ENCODE measurements around the gene SLC24A3.

The SLC24A3 gene

DNA sequence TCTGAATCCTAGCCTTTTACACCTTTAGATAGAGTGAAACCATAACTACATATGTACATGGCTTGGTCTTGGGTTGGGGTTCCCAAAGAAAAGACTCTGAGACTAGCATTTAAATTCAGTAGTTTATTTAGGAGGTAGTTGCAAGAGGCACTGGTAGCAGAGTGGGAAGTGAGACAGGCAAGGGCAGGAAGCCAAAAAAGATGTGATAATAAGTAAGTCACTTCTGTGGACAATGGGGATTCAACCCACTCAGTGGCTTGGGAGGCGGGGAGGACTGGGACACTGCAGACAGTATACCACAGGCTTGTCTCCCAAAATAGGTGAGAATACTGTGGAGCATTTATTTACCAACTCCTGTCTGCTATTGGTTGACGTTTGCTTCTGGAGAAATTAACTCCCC, 131.9 kb downstream of the SLC24A3 start:
- peaks cover 9% of the 10 kb centered on the region for H3K4me1 ChIP-seq (ENCODE audit: low read length)
- H4K20me1 ChIP-seq (ENCODE audit: insufficient read depth, low read length) = no peaks in the 10 kb centered on the region
- H3K4me2 ChIP-seq (ENCODE audit: low read length) = no peak overlapping the region
- peaks cover 77% of the 10 kb centered on the region for H3K27me3 ChIP-seq (ENCODE audit: low read depth, low read length)
- H3K9me3 ChIP-seq (ENCODE audit: insufficient read depth, low read length) = no peaks in the 10 kb centered on the region
- H3K4me3 ChIP-seq (ENCODE audit: low read length) = no peak overlapping the region
- H3K79me2 ChIP-seq (ENCODE audit: low read length) = no peaks in the 10 kb centered on the region
- no peaks in the 10 kb centered on the region for H3K36me3 ChIP-seq (replicated peaks; ENCODE audit: low read depth, low read length)
- TF ChIP-seq, protein P1, sequence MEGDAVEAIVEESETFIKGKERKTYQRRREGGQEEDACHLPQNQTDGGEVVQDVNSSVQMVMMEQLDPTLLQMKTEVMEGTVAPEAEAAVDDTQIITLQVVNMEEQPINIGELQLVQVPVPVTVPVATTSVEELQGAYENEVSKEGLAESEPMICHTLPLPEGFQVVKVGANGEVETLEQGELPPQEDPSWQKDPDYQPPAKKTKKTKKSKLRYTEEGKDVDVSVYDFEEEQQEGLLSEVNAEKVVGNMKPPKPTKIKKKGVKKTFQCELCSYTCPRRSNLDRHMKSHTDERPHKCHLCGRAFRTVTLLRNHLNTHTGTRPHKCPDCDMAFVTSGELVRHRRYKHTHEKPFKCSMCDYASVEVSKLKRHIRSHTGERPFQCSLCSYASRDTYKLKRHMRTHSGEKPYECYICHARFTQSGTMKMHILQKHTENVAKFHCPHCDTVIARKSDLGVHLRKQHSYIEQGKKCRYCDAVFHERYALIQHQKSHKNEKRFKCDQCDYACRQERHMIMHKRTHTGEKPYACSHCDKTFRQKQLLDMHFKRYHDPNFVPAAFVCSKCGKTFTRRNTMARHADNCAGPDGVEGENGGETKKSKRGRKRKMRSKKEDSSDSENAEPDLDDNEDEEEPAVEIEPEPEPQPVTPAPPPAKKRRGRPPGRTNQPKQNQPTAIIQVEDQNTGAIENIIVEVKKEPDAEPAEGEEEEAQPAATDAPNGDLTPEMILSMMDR (IDR thresholded peaks at IDR 0.05; ENCODE audit: low read depth, low read length) = no peak
- no peak for TF ChIP-seq EZH2phosphoT487 (IDR thresholded peaks at IDR 0.05; ENCODE audit: low read depth)
- H2AFZ ChIP-seq (ENCODE audit: low read depth, low read length) = no peak overlapping the region
- no peak overlapping the region for H3K27ac ChIP-seq (ENCODE audit: low read length)
- no peak overlapping the region for H3K9ac ChIP-seq (ENCODE audit: low read length)

- Histone ChIP-seq H3K27ac (ENCODE audit: low read length) (no peak overlapping the region), H3K27me3 (ENCODE audit: low read depth, low read length) (peaks cover 72% of the 10 kb centered on the region), H3K79me2 (ENCODE audit: low read length) (no peaks in the 10 kb centered on the region), H3K4me3 (ENCODE audit: low read length) (no peak overlapping the region), H3K9ac (ENCODE audit: low read length) (no peak overlapping the region), H4K20me1 (ENCODE audit: insufficient read depth, low read length) (no peaks in the 10 kb centered on the region), H3K9me3 (ENCODE audit: insufficient read depth, low read length) (no peaks in the 10 kb centered on the region), H3K4me1 (ENCODE audit: low read length) (peaks cover 9% of the 10 kb centered on the region), H3K36me3 (replicated peaks; ENCODE audit: low read depth, low read length) (no peaks in the 10 kb centered on the region), H2AFZ (ENCODE audit: low read depth, low read length) (no peak overlapping the region), H3K4me2 (ENCODE audit: low read length) (peak overlapping the region; percentile 37)
- 0 out of 2 replicates have a peak, but pooled peaks have one; percentile 24 for TF ChIP-seq EZH2phosphoT487 (IDR thresholded peaks at IDR 0.05; ENCODE audit: low read depth)
- TF ChIP-seq, protein P1 (IDR thresholded peaks at IDR 0.05; ENCODE audit: low read depth, low read length) = no peak
Measured at GRCh38 chr20:19347943-19348456, 135.6 kb downstream of the SLC24A3 start.

- no peaks in the 10 kb centered on the region for H4K20me1 ChIP-seq (ENCODE audit: insufficient read depth, low read length)
- H3K36me3 ChIP-seq (replicated peaks; ENCODE audit: low read depth, low read length) = no peaks in the 10 kb centered on the region
- H3K4me3 ChIP-seq (ENCODE audit: low read length) = no peak overlapping the region
- H3K4me2 ChIP-seq (ENCODE audit: low read length) = no peak overlapping the region
- no peak for TF ChIP-seq EZH2phosphoT487 (IDR thresholded peaks at IDR 0.05; ENCODE audit: low read depth)
- TF ChIP-seq, protein P1 (IDR thresholded peaks at IDR 0.05; ENCODE audit: low read depth, low read length) = no peak
- H3K4me1 ChIP-seq (ENCODE audit: low read length) = peaks cover 9% of the 10 kb centered on the region
- H3K27ac ChIP-seq (ENCODE audit: low read length) = no peak overlapping the region
- H2AFZ ChIP-seq (ENCODE audit: low read depth, low read length) = no peak overlapping the region
- no peaks in the 10 kb centered on the region for H3K9me3 ChIP-seq (ENCODE audit: insufficient read depth, low read length)
- H3K27me3 ChIP-seq (ENCODE audit: low read depth, low read length) = peaks cover 72% of the 10 kb centered on the region
- H3K79me2 ChIP-seq (ENCODE audit: low read length) = no peaks in the 10 kb centered on the region
- no peak overlapping the region for H3K9ac ChIP-seq (ENCODE audit: low read length)
Measured at GRCh38 chr20:19348582-19348981, 136.1 kb downstream of the SLC24A3 start.

GRCh38 chr20:19349879-19350278, 137.4 kb downstream of the SLC24A3 start:
- Histone ChIP-seq H3K9me3 (ENCODE audit: insufficient read depth, low read length) (no peaks in the 10 kb centered on the region), H3K27ac (ENCODE audit: low read length) (no peak overlapping the region), H3K36me3 (replicated peaks; ENCODE audit: low read depth, low read length) (no peaks in the 10 kb centered on the region), H3K4me3 (ENCODE audit: low read length) (no peak overlapping the region), H4K20me1 (ENCODE audit: insufficient read depth, low read length) (no peaks in the 10 kb centered on the region), H3K4me2 (ENCODE audit: low read length) (no peak overlapping the region), H3K4me1 (ENCODE audit: low read length) (peaks cover 9% of the 10 kb centered on the region), H2AFZ (ENCODE audit: low read depth, low read length) (no peak overlapping the region), H3K27me3 (ENCODE audit: low read depth, low read length) (peaks cover 70% of the 10 kb centered on the region), H3K9ac (ENCODE audit: low read length) (no peak overlapping the region), H3K79me2 (ENCODE audit: low read length) (no peaks in the 10 kb centered on the region)
- TF ChIP-seq, protein P1 (IDR thresholded peaks at IDR 0.05; ENCODE audit: low read depth, low read length) = no peak
- no peak for TF ChIP-seq EZH2phosphoT487 (IDR thresholded peaks at IDR 0.05; ENCODE audit: low read depth)
